Retinal pigment epithelial cell (primary cell): Measurements from ENCODE around the gene GATAD2A.
"Not testable (repeated sequence)": the region's sequence is repeated elsewhere in the genome, so short reads cannot be mapped to it uniquely, and the experiment has no call there.

ENCODE experiments used
- DNase-seq: peaks from one replicate; pipeline ENCODE4 v3.0.0-alpha.2; 2010; ENCODE audit warnings: low read depth
- H3K4me3 ChIP-seq: 2 replicates; pipeline ENCODE4 v1.5.1; 2011; ENCODE audit warnings: mild to moderate bottlenecking, low read length, control low read depth, moderate library complexity
- TF ChIP-seq, protein P1 (sequence below): conservative IDR thresholded peaks from 2 replicates; pipeline ENCODE4 v1.5.1; 2011; ENCODE audit warnings: low read depth, low read length, control low read depth, inconsistent platforms

The GATAD2A gene

DNA sequence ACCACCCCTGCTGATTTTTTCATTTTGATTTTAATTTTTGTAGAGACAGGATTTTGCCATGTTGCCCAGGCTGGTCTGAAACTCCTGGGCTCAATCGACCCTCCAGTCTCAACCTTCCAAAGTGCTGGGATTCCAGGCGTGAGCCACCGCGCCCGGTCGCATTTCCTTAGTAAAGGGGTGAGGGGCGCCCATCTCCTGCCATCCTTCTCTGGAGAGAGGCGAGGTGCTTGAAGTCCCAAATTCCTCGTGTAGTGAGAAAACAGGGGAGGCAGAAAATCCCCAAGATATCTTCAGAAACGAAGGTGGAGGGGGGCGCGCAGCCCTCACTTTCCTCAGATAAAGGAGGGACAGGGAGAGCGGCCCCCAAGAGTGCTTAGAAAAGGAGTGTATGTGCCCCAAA lies 21.0 kb upstream of the GATAD2A start:
- TF ChIP-seq, protein P1, sequence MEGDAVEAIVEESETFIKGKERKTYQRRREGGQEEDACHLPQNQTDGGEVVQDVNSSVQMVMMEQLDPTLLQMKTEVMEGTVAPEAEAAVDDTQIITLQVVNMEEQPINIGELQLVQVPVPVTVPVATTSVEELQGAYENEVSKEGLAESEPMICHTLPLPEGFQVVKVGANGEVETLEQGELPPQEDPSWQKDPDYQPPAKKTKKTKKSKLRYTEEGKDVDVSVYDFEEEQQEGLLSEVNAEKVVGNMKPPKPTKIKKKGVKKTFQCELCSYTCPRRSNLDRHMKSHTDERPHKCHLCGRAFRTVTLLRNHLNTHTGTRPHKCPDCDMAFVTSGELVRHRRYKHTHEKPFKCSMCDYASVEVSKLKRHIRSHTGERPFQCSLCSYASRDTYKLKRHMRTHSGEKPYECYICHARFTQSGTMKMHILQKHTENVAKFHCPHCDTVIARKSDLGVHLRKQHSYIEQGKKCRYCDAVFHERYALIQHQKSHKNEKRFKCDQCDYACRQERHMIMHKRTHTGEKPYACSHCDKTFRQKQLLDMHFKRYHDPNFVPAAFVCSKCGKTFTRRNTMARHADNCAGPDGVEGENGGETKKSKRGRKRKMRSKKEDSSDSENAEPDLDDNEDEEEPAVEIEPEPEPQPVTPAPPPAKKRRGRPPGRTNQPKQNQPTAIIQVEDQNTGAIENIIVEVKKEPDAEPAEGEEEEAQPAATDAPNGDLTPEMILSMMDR, result no peak
- peak overlapping the region; percentile 44 for H3K4me3 ChIP-seq
- no peak for DNase-seq

DNA sequence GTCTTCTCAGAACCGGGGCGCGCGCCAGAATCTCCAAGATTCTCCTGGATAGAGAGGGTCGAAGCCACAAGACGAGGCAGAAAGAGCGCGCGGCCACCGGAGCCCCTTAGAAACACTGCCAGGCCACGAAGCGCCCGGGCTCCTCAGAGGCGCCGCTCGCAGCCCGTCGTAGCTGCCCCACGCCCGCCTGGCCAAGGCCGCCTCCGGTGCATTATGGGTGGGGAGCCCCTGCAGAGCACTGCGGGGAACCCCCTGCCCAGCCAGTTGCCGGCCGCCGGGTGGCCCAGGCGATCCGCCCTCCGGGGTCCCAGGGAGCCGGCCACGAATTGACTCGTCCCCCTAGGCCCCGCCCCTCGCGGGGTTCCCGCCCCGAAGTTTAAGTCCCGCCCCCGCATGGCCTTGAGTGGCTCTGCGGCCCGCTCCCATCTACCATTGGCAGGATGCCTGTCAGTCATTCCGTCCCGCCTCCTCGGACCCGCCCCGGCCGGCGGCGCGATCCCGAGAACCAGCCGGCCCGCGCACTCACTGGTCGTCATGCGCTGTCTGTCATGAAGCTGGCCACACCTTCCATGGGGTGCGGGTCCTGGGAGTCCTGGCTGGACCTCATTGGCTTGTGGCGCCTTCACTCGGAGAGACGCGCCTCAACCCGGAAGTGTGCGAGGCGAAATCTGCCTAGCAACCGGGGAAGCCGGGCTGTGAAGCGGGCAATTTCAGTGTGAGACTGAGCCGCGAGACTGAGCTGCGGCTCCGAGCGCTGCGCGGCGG lies 20.2 kb upstream of the GATAD2A start:
- DNase-seq, result peak; percentile 99
- H3K4me3 ChIP-seq, result peak overlapping the region; percentile 68
- TF ChIP-seq, protein P1, result no peak

DNA sequence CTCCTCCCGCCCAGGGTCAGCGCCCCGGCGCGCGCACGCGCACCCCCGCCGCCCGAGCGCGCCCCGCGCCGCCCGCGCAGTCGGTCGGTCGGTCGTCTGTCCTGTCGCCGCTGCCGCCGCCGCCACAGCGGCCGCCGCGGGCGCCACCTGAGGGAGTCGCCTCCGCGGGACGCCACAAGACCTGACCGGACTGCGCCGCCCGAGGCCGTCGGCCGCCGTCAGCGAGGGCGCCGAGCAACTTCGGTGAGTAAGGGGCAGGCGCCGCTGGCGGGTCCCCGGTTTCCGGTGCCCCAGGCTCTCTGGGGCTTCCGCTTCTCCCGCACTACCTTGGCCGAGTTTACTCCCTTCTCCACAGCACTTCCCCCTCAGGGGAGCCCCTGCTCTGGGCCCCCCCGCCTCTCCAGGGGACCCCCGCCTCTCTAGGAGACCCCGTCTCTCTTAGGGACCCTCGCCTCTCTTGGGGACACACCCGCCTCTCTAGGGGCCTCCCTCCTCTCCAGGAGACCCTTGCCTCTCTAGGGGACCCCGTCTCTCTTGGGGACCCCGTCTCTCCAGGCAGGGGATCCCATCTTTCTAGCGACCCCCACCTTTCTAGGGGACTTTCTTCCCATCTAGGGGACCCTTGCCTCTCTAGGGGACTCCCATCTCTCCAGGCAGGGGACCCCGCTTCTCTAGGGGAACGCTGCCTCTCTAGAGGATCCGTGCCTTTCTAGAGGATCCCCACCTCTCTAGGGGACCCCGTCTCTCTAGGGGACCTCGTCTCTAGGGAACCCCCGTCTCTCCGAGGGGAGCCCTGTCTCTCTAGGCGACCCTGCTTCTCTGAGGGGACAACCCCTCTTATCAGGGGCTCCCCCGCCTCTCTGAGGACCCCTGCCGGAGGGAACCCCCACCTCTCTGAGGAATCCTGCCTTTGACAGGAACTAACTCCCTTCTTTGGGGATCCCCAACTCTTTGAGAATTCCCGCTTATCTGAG lies 19.3 kb upstream of the GATAD2A start:
- DNase-seq, result no peak
- TF ChIP-seq, protein P1, result peak; percentile 36
- peak overlapping the region; percentile 68 for H3K4me3 ChIP-seq

DNA sequence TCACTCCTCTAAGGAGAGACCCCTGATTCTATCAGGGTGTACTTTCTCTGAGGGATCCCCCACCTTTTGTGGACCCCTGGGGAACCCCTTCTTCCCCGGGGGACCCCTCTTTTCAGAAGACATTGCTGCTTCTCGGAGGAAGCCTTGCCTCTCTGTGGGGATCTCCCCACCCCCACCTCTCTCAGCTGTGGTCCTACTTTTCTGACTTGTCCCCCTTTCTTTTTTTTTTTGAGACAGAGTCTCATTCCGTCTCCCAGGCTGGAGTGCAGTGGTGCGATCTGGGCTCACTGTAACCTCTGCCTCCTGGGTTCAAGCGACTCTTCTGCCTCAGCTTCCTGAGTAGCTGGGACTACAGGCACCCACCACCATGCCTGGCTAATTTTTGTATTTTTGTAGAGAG lies 18.4 kb upstream of the GATAD2A start:
- TF ChIP-seq, protein P1, result no peak
- H3K4me3 ChIP-seq, result peak overlapping the region; percentile 68
- no peak for DNase-seq

DNA sequence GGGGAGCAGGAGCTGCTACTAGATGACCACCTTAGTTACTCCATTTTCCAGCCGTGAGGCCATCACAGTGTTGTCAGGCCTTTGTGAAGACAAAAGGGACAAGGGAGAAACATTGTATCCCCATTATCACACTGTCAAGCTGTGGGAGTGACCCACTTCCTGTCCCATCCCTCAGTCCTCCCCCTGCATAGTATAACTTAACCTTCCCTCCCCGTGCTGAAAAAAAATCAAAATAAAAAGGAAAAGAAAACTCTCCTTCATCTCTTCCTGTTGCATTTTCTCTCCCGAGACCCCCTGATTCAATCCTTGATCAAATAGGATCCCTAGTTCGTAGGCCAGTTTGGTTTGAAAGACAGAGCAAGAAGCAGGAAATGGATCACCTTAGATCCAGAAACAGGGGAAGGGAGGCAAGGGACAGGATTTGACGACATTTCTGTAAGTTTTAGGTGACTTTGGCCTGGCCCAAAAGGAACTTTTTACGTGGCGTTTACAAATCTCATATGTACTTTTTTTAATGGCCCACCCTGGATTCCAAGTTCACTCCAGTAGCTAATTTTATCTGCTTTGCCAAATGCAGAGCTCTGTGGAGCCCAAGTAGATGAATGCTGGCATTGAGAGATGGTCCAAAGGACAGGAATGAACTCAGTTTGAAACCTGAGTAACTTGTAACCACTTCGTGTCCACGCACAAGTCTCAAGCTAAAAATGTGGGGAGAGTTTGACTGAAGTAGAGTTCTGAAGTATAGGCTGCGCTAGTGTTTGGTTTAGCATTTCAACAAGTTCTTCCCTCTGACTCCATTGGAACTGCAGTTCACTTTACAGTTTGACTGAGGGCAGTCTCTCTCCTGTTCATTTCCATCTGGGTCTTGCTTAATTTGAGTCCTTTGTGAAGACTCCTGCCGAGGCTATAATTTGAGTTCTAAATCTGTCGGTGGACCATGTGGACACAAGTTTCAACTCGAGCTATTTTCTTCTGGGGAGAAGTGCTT lies 16.6 kb upstream of the GATAD2A start:
- no peak overlapping the region for H3K4me3 ChIP-seq
- TF ChIP-seq, protein P1, result no peak
- no peak for DNase-seq

DNA sequence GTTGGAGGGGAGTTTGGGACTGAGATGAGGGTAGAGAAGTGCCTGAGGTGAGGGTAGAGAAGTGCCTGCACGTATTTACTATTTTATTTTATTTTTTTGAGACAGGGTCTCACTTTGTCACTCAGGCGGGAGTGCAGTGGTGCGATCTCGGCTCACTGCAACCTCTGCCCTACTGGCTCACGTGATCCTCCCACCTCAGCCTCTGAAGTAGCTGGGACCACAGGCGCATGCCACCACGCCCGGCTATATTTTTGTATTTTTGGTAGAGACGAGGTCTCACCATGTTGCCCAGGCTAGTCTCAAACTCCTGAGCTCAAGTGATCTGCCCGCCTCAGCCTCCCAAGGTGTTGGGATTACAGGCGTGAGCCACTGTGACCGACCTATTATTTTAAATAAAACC lies 15.8 kb upstream of the GATAD2A start:
- not testable (repeated sequence) for DNase-seq, H3K4me3 ChIP-seq

DNA sequence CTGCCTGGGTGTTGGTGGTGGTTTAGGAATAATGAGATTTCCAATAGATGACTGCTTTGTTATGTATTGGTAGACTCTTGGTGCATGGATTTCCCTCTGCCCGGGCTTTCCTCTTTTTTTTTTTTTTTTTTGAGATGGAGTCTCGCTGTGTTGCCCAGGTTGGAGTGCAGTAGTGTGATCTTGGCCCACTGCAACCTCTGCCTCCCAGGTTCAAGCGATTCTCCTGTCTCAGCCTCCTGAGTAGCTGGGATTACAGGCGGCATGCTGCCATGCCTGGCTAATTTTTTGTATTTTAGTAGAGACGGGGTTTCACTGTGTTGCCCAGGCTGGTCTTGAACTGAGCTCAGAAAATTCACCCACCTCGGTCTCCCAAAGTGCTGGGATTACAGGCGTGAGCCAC lies 11.1 kb upstream of the GATAD2A start:
- DNase-seq, H3K4me3 ChIP-seq: not testable (repeated sequence)
